CD4-positive, alpha-beta T cell (primary cell): ENCODE data around the gene PNPO. TPM values are rescaled to one million over a fixed set of nuclear protein-coding genes. Genes with fewer than 3 reads are reported as not detected.
A peak's percentile ranks its signal among the peaks of the same experiment; 100 is the strongest.

Source experiments
- ATAC-seq: fragments of 200-7000 bp; cut with Tn5 transposase; one replicate; pipeline ENCODE4 v1.10.0; 2022; ENCODE audit warnings: mild to moderate bottlenecking; ENCODE audit not compliant: poor library complexity
- CTCF ChIA-PET: fragments of 350-600 bp; sonication (Branson Sonifier 250); formaldehyde crosslinking; loops from one replicate; lab custom pipeline; 2021; ENCODE audit warnings: antibody characterized with exemption, inconsistent platforms; lab: Charles Lee
- POLR2A ChIA-PET: fragments of 350-600 bp; sonication (Branson Sonifier 250); formaldehyde crosslinking; loops from one replicate; lab custom pipeline; 2021; ENCODE audit warnings: antibody characterized with exemption, inconsistent platforms; lab: Charles Lee
- DNase-seq, 14 experiments: peaks; one replicate each; pipeline ENCODE4 v3.0.0-alpha.2; 2013 to 2020; ENCODE audit warnings: mixed read lengths in 2 of 14
- H3K27ac ChIP-seq, 2 donors: one replicate each; pipeline versions ENCODE4 v1.5.1 to v1.7.0; 2013; ENCODE audit warnings: low read length in 2 of 2, low read depth in 1 of 2, mild to moderate bottlenecking in 1 of 2
- H3K27me3 ChIP-seq, 2 experiments: 1 replicate in 1 of 2; 2 replicates in 1 of 2; pipeline versions ENCODE4 v1.6.1 to v1.7.0; 2013; ENCODE audit warnings: low read length in 2 of 2, control low read depth in 1 of 2, mild to moderate bottlenecking in 1 of 2, moderate library complexity in 1 of 2; ENCODE audit not compliant: insufficient read depth in 2 of 2, control insufficient read depth in 1 of 2
- H3K36me3 ChIP-seq: one replicate; pipeline ENCODE4 v1.6.1; 2013; ENCODE audit warnings: low read length, control low read depth; ENCODE audit not compliant: insufficient read depth
- H3K4me1 ChIP-seq: one replicate; pipeline ENCODE4 v1.6.1; 2013; ENCODE audit warnings: low read length, control low read depth; ENCODE audit not compliant: insufficient read depth
- H3K4me3 ChIP-seq: one replicate; pipeline ENCODE4 v1.5.1; 2013; ENCODE audit warnings: mild to moderate bottlenecking, low read length, moderate library complexity
- H3K9me3 ChIP-seq, 2 experiments: 1 replicate in 1 of 2; 2 replicates in 1 of 2; pipeline versions ENCODE4 v1.6.1 to v1.7.0; 2013; ENCODE audit warnings: low read length in 2 of 2, mild to moderate bottlenecking in 2 of 2, control low read depth in 1 of 2, moderate library complexity in 1 of 2; ENCODE audit not compliant: control insufficient read depth in 1 of 2, insufficient read depth in 1 of 2
- H3K27ac Mint-ChIP-seq: one replicate; pipeline ENCODE4 v1.8.0; 2020; ENCODE audit warnings: mixed read lengths
- H3K27me3 Mint-ChIP-seq: one replicate; pipeline ENCODE4 v1.8.0; 2021; ENCODE audit warnings: mixed read lengths
- H3K36me3 Mint-ChIP-seq: one replicate; pipeline ENCODE4 v1.8.0; 2021; ENCODE audit warnings: low read depth, mixed read lengths
- H3K4me1 Mint-ChIP-seq: one replicate; pipeline ENCODE4 v1.8.0; 2021; ENCODE audit warnings: low read depth, mixed read lengths
- H3K4me3 Mint-ChIP-seq: one replicate; pipeline ENCODE4 v1.8.0; 2020; ENCODE audit warnings: mild to moderate bottlenecking, mixed read lengths
- H3K9me3 Mint-ChIP-seq: one replicate; pipeline ENCODE4 v1.8.0; 2020; ENCODE audit warnings: mixed read lengths
- intact Hi-C, 2 experiments: fragments of 100-400 bp; cut with DNase I in 1 of 2; cut with micrococcal nuclease in 1 of 2; formaldehyde crosslinking; loops; one replicate each; pipeline versions ENCODE4 v1.15.1 to v1.9.0; 2023 to 2025; cut with DNase I, micrococcal nuclease
- total RNA-seq, 174 experiments: library from RNA in 2 of 174; stranded (reverse) in 2 of 174; gene quantifications; one replicate each; pipeline ENCODE4 v1.2.3 and lab custom pipeline; 2021 to 2026
- TF ChIP-seq, protein P1 (sequence below): fragments of 200-600 bp; IDR thresholded peaks from one replicate; pipeline ENCODE4 v1.8.0; 2022; ENCODE audit warnings: antibody characterized with exemption, mild to moderate bottlenecking

Gene PNPO
- total RNA-seq, 2 experiments from 2014 or later, result 2.2 to 2.4 TPM

DNA sequence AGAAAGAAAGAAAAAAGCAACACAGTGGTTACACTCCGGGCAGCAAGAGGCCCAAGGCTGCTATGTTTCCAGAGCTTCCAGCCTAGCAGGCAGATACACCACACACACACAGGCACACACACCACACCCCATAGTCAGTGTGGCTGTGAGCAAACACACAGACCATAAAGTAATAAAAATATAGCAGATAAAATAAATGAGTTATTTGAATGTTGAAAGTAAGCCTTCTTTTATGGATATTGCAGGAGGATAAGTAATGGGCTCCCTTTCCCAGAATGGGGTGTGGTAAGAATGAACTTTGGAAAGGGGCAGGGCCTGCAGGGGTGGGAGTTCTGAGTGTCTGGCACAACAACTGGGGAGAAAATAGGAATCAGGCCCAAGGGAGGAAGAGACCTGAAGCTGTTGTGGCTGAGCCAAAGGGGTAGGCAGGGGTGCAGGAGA lies 24.7 kb downstream of the PNPO start:
- intact Hi-C loops, result no loop called here
- ATAC-seq, result no peak
- Mint-ChIP-seq H3K27ac (no peak overlapping the region), H3K9me3 (no peaks in the 10 kb centered on the region), H3K4me1 (peaks cover 15% of the 10 kb centered on the region), H3K36me3 (peaks cover 4% of the 10 kb centered on the region), H3K27me3 (no peaks in the 10 kb centered on the region), H3K4me3 (no peak overlapping the region)
- ChIA-PET CTCF (interaction anchor here (0.5 kb wide), 1 partner anchor 12 kb away, joined by 3 read pairs; no protein-coding TSS in a partner anchor), POLR2A (no interaction called here)
- DNase-seq, result no peak
- TF ChIP-seq, protein P1, sequence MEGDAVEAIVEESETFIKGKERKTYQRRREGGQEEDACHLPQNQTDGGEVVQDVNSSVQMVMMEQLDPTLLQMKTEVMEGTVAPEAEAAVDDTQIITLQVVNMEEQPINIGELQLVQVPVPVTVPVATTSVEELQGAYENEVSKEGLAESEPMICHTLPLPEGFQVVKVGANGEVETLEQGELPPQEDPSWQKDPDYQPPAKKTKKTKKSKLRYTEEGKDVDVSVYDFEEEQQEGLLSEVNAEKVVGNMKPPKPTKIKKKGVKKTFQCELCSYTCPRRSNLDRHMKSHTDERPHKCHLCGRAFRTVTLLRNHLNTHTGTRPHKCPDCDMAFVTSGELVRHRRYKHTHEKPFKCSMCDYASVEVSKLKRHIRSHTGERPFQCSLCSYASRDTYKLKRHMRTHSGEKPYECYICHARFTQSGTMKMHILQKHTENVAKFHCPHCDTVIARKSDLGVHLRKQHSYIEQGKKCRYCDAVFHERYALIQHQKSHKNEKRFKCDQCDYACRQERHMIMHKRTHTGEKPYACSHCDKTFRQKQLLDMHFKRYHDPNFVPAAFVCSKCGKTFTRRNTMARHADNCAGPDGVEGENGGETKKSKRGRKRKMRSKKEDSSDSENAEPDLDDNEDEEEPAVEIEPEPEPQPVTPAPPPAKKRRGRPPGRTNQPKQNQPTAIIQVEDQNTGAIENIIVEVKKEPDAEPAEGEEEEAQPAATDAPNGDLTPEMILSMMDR, result no peak
- Histone ChIP-seq H3K4me3 (no peak overlapping the region), H3K36me3 (no peaks in the 10 kb centered on the region), H3K4me1 (peaks cover 13% of the 10 kb centered on the region), H3K27me3 (no peaks in the 10 kb centered on the region), H3K27ac (no peak overlapping the region), H3K9me3 (no peaks in the 10 kb centered on the region)

DNA sequence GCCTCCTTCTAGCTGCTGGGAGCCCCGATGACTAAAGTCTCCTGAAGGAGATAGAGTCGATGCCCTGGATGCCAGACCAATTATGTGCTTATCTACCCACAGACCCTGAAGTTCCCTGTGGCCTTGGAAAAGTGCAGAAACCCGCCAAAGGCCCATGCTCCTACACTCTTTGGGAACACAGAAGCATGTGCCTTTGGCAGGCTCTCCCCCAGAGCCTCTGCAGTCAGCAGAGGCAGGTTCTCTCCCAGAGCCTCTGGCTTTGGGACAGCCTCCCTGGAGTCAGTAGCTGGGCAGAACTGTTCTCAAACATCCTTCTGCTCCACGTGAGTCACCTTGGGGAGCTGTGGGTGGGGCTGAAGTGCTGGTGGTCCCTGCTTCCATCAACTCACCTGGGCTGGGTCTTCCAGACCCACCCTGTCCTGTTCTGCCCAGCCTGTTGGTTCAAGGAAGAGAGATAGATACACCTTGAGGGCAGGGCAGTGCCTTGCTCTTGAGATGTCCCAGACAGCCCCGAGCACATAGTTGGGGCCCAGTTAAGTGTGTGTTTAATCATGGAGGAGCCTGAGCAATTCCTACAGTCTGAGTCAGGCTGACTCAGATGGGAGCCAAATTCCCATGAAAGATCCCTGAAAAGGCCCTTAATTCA lies 26.4 kb downstream of the PNPO start:
- Histone ChIP-seq H3K27me3 (no peaks in the 10 kb centered on the region), H3K4me1 (peaks cover 26% of the 10 kb centered on the region), H3K36me3 (no peaks in the 10 kb centered on the region), H3K4me3 (no peak overlapping the region), H3K9me3 (no peaks in the 10 kb centered on the region), H3K27ac (no peak overlapping the region)
- Mint-ChIP-seq H3K27me3 (no peaks in the 10 kb centered on the region), H3K4me1 (peaks cover 26% of the 10 kb centered on the region), H3K9me3 (no peaks in the 10 kb centered on the region), H3K36me3 (peaks cover 6% of the 10 kb centered on the region), H3K4me3 (no peak overlapping the region), H3K27ac (no peak overlapping the region)
- DNase-seq (no peak), ATAC-seq (no peak)
- TF ChIP-seq, protein P1, result no peak
- CTCF ChIA-PET, result no interaction called here
- POLR2A ChIA-PET, result no interaction called here
- intact Hi-C loops, result no loop called here

DNA sequence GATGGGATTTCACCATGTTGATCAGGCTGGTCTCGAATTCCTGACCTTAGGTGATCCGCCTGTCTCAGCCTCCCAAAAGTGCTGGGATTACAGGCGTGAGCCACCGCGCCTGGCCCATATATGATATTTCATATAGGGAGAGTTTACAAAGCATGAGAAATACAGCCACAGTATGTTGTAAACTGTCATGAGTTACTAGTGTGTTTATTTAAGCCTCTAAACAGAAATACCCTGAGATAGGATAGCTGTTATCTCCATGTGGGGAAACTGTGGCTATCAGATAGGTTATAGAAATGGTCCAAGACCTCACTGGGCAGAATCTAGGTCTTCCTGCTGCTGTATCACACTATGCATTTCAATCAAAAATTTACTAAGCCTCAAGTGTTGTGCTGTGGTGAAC lies 27.5 kb downstream of the PNPO start:
- Mint-ChIP-seq H3K4me3 (peak overlapping the region; percentile 42), H3K27me3 (no peaks in the 10 kb centered on the region), H3K4me1 (peaks cover 26% of the 10 kb centered on the region), H3K9me3 (no peaks in the 10 kb centered on the region), H3K36me3 (peaks cover 13% of the 10 kb centered on the region), H3K27ac (no peak overlapping the region)
- H3K36me3 ChIP-seq, result peaks cover 5% of the 10 kb centered on the region
- no peaks in the 10 kb centered on the region for H3K9me3 ChIP-seq
- H3K27me3 ChIP-seq, result no peaks in the 10 kb centered on the region
- peaks cover 26% of the 10 kb centered on the region for H3K4me1 ChIP-seq
- ATAC-seq (no peak), DNase-seq (no peak)
- intact Hi-C loops, result loop anchor here in 1 of 2 experiments (1.0 kb wide), 1 partner anchor 17 kb away; no protein-coding TSS in a partner anchor
- no peak overlapping the region for H3K4me3 ChIP-seq
- ChIA-PET CTCF (interaction anchor here (3.8 kb wide), 1 partner anchor 20 kb away, joined by 70 read pairs; no protein-coding TSS in a partner anchor), POLR2A (interaction anchor here (1.1 kb wide), 1 partner anchor 73 kb away, joined by 6 read pairs; no protein-coding TSS in a partner anchor)
- no peak overlapping the region for H3K27ac ChIP-seq
- TF ChIP-seq, protein P1, result no peak
